GM19452 (cell line): Measurements from ENCODE around the gene PRPF31.

ENCODE experiments used
- ATAC-seq: cut with Tn5 transposase; IDR thresholded peaks from one replicate; pipeline ENCODE4 v1.9.1; 2021; ENCODE audit not compliant: unreplicated experiment

PRPF31 gene

DNA sequence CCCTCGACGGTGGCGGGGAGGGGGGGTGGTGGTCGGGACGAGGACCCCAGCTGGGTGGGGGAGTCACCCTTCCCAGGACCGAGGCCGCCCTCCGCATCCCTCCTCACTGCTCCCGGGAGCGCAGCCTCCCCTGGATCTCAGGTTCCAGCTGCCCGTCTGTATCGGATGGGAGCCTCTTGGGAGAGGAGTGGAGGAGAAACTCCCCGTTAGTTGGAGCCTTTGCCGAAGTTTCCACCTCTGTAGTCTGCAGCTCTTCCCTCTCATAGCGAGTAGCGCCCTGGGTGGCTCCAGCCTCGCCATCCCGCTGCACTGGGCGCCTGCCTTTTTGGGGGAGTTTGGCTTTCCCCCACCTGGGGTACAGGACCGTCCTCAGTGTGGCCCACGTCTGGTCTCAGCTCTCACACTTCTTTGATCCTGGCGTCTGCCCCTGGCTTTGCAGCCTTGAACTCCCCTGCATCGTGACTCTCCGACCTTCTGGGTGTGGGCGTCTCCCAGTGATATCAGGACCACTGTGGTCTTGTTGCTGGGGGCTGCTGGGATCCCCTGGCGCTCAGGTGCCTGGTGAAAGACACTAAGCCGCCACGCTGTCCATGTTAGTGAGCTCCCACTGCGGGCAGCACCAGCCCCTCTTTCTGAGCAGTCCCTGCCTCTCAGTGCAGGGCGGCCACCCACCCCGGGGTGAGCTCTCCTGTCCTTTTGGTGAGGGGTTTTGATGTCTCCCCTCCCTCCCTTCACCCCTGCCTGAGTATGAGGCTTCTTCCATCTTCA is 23.1 kb downstream of the PRPF31 start:
- no peak for ATAC-seq

GRCh38 chr19:54141356-54141755 is 25.8 kb downstream of the PRPF31 start:
- no peak for ATAC-seq

DNA sequence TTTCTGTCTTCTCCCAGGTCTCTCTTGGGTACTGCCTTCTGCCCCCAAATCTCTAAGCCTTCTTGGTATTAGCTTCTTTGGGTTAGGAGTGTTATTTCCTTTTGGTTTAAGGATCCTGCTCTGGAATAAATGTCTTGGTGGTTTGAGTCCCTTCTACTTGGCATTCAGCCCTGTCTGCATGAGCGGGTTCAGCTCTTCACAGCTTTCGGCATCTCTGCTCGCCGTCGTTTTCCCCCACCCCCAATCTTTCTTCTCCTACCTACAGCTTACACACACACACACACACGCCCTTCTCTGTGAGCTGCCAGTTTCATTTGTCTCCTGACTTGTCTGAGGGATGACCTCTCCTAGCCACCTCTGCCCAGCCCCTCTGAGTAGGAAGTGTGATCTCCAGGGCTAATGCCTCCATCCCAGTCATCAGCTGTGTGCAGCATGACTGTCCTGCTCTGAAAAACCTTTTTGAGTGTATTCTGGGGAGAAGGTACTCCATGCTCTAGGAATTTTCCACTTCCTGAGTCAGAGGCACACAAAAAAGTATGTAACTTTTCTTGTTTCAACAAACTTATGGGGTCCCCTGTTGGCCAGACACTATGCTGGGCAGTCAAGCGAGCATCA is 26.7 kb downstream of the PRPF31 start:
- ATAC-seq: no peak

GRCh38 chr19:54145541-54146158 is 30.1 kb downstream of the PRPF31 start:
- ATAC-seq: no peak

DNA sequence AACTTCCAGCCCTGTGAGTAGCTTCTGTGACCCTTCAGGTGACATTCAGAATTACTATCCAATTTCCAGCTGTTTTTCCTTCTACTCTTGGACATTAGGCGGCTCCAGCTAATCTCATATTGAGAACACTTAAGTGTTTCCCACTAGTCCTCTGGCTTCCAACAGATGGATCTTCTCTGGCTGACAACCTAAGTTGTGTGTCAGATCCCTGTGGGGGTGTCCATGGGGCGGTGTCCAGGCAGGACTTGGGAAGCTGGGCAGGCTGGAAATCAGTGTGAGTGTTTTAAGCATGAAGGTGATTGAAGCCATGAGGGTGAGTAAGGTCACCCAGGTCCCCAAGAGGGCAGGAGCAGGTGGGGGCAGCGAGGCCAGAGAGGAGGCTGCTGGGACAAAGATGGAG is 32.1 kb downstream of the PRPF31 start:
- no peak for ATAC-seq

DNA sequence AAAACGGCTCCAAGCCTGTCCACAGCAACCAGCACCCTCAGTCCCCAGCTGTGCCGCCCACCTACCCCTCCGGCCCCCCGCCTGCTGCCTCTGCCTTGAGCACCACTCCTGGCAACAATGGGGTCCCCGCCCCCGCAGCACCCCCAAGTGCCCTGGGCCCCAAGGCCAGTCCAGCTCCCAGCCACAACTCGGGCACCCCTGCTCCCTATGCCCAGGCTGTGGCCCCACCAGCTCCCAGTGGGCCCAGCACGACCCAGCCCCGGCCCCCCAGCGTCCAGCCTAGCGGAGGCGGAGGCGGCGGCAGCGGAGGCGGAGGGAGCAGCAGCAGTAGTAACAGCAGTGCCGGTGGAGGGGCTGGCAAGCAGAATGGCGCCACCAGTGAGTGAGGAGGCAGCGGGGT is 32.6 kb downstream of the PRPF31 start:
- no peak for ATAC-seq

- ATAC-seq: no peak
Measured at GRCh38 chr19:54149021-54149812, 33.7 kb downstream of the PRPF31 start.

DNA sequence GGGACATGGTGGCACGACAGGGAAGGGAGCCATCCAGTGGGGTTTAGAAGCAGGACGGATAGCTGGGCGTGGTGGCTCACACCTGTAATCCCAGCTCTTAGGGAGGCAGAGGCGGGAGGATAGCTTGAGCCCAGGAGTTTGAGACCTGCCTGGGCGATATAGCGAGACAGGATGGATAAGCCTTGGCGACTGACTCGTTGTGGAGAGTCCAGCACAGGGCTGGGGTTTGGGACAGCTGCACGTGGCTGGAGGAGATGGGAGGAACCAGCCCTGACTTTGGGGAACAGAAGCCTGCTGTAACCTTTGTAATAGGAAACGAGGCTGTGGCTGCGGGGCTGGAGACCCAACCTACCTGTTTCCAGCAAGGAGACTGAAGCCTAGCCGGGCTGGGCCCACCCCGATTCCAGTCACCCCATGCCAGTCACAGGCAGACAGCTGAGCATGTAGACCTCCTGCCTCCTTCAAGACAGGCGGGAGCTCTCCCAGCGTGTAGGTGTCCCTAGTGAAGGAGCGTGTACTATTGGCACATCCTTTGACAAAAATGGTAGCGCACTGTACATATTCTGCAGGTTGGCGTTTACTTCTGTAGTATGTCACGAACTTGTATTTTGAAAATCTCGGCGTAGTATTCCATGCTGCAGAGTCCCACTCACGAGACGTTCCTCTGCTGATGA is 35.9 kb downstream of the PRPF31 start:
- no peak for ATAC-seq

GRCh38 chr19:54152267-54152666 is 36.7 kb downstream of the PRPF31 start:
- ATAC-seq: no peak

DNA sequence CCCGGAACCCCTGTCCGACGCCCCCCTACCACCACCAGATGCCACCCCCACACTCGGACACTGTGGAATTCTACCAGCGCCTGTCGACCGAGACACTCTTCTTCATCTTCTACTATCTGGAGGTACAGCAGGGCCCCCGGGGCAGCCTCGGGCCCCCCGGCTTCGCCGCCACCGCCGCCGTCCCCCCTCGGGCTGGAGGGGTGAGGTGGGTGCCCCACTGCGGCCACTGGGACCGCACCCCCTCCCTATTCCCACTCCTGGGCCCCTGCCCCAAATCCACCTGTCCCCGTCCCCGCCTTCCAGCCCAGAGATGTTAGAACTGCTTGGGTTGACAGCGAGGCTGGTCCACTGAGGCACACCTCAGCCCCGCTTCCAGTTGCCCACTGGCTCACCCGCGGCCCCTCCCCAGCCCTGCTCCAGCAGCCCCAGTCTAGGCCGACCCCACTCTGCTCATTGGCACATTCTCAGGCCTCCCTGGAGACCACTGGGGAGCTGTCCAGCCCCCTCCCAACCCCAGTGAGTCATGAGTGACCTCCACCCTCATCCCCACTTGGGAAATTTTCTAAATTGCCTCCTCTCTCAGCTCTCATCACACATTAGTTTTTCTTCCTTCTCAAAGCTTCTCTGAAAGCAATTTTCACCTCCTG is 37.4 kb downstream of the PRPF31 start:
- no peak for ATAC-seq

DNA sequence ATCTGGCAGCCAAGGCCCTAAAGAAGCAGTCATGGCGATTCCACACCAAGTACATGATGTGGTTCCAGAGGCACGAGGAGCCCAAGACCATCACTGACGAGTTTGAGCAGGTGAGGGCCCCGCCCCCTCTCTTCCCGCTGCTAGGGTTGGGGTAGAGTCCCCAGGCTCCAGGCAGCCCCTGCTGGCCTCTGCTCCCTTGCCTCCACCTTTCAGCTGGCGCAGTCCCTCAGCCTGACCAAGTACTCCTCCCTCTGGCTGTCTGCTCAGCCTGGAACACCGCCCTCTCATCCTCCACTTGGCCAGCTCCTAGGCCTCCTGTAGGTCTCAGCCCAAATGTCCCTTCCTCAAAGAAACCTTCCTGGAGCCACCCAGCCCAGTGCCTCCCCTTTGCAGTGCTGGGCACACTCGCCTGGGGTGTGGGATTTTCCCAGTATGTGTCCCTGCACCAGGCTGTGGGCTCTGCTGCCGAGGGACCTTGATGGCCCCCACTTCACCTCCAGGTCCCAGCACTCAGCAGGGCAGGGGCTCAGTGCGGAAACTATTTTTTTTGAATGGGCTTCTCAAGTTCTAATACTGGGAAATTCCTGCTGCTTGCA is 38.3 kb downstream of the PRPF31 start:
- no peak for ATAC-seq

GRCh38 chr19:54154603-54155345 is 39.2 kb downstream of the PRPF31 start:
- no peak for ATAC-seq

DNA sequence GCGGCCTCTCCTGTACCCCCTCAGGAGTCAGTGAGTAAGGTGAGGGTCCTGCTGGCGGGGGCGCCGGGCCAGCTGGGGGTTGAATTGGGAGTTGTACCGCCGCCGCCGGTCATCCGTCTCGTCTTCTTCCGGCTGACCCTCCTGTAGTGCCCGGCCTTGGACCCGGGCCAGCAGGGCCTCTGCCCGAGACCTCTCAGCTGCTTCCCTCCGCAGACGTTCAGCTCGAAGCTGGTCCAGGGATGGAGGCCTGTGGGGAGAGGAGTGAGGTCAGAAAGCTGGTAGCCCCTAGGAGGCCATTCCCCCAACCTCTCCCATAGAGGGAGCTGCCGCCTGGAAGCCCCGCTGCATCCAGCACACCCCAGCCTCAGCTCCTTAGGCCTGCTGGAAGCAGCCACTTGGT is 40.1 kb downstream of the PRPF31 start:
- ATAC-seq: no peak

- no peak for ATAC-seq
Measured at GRCh38 chr19:54156490-54156889, 40.9 kb downstream of the PRPF31 start.

GRCh38 chr19:54156953-54157352 is 41.4 kb downstream of the PRPF31 start:
- no peak for ATAC-seq

DNA sequence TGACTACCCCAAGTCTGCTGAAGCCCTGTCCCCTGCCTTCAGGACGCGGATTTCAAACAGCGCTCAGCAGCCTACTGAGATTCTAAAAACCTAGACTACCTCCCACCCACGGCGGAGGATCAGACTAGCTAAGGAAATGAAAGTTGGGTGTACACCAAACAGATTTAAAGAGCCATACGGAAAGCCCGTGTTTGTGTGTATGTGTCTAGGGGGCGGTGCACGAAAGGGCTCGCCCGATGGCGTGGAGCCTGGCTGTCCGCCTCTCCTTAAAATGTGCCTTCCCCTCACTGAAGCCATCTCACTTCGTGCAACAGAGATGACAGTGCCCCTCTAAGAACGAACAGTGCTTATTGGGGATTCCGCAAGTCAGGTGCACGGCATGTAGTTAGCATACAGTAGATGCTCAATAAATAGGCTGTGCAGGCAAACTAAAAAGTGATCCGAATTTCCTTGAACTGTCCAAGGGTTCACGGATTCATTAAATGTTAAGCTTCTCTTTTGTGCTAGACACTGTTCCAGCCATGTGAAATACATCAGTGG is 43.3 kb downstream of the PRPF31 start:
- ATAC-seq: no peak

GRCh38 chr19:54159352-54160181 is 44.0 kb downstream of the PRPF31 start, which contains the start of gene LENG1:
Gene LENG1 (minus strand): TSS chr19:54159721. CDS start chr19:54159695, 26 bp downstream.
- peak; percentile 87 for ATAC-seq

DNA sequence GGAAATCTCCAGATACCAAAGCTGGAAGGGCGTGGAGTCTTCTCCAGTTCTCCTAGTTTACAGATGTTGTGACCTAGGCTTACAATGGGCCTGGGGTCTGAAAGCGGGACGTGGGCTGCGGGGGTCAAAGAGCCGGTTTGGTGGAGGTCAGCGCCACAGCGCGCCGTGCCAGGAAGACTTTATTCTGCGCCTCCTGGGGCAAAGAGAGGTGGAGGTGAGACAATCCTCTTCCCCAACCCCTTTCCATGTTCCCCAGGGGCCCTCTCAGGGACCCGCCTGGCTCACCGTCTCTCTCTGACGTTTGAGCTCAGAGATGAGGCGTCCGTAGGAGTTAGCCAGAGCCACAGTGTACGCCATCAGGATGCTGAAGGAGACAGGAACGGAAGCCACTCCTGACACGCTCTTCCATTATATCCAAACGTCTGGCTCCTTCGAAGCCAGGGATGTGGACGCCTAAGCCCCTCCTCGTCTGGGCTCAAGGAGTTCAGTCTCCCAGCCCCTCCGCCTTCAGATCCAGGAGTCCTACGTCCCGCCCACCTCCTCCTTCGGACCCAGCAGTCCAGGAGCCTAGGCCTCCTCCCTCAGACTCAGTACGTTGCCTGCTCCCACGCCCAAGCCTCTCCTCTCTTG is 44.7 kb downstream of the PRPF31 start:
- no peak for ATAC-seq
